SU-DHL-6 (cell line): ENCODE measurements around the gene ZMIZ1.

Source experiments
- H2AFZ ChIP-seq: fragments of 200-600 bp; sonication (generic); 2 replicates; pipeline ENCODE4 v1.6.1; 2014; ENCODE audit warnings: low read depth, mild to moderate bottlenecking, moderate library complexity, mixed read lengths, antibody characterized with exemption, low read length; ENCODE audit not compliant: severe bottlenecking
- H3F3A ChIP-seq: fragments of 200-600 bp; shearing (Covaris generic); 2 replicates; pipeline ENCODE4 v1.6.0; 2016; ENCODE audit warnings: antibody characterized with exemption, mild to moderate bottlenecking; ENCODE audit not compliant: insufficient read depth
- H3K27ac ChIP-seq: fragments of 200-600 bp; sonication (generic); 2 replicates; pipeline ENCODE4 v1.5.1; 2016; ENCODE audit warnings: low read depth, mild to moderate bottlenecking, low read length, moderate library complexity, mixed read lengths
- H3K27me3 ChIP-seq: fragments of 200-600 bp; sonication (generic), shearing (Covaris generic); 2 replicates; pipeline ENCODE4 v1.6.0; 2014; ENCODE audit warnings: mild to moderate bottlenecking, low read length
- H3K36me3 ChIP-seq: fragments of 200-600 bp; sonication (generic); 2 replicates; pipeline ENCODE4 v1.6.1; 2014; ENCODE audit warnings: mild to moderate bottlenecking, low read length, mixed read lengths
- H3K4me2 ChIP-seq: fragments of 300-600, 200-600 bp; shearing (Covaris generic), sonication (generic); 2 replicates; pipeline ENCODE4 v1.6.0; 2014; ENCODE audit warnings: low read length, low read depth, mild to moderate bottlenecking; ENCODE audit not compliant: poor library complexity, severe bottlenecking
- H3K4me3 ChIP-seq: fragments of 200-600 bp; sonication (generic); 2 replicates; pipeline ENCODE4 v1.5.1; 2014; ENCODE audit warnings: antibody characterized with exemption, low read length, mild to moderate bottlenecking, mixed read lengths; ENCODE audit not compliant: insufficient read depth, poor library complexity, severe bottlenecking
- H3K79me2 ChIP-seq: fragments of 200-600 bp; sonication (generic); 2 replicates; pipeline ENCODE4 v1.6.1; 2014; ENCODE audit warnings: mild to moderate bottlenecking, low read length, moderate library complexity; ENCODE audit not compliant: insufficient read depth
- H3K9ac ChIP-seq: fragments of 200-600 bp; sonication (generic); 2 replicates; pipeline ENCODE4 v1.7.0; 2014; ENCODE audit warnings: mild to moderate bottlenecking, low read length
- H3K9me2 ChIP-seq: fragments of 200-600 bp; sonication (generic); replicated peaks from 2 replicates; pipeline ENCODE4 v1.6.1; 2014; ENCODE audit warnings: low read length; ENCODE audit not compliant: insufficient read depth
- H3K9me3 ChIP-seq: fragments of 200-600 bp; sonication (generic); 2 replicates; pipeline ENCODE4 v1.6.1; 2014; ENCODE audit warnings: low read length, mixed read lengths; ENCODE audit not compliant: insufficient read depth
- H4K20me1 ChIP-seq: fragments of 200-600 bp; sonication (generic); 2 replicates; pipeline ENCODE4 v1.6.1; 2014; ENCODE audit warnings: low read depth, mild to moderate bottlenecking, antibody characterized with exemption, low read length, moderate library complexity, mixed read lengths
- EZH2phosphoT487 ChIP-seq: fragments of 200-600 bp; sonication (generic), shearing (Covaris generic); conservative IDR thresholded peaks from 2 replicates; pipeline ENCODE4 v1.6.1; 2018; ENCODE audit warnings: mild to moderate bottlenecking, antibody characterized with exemption, low read length, moderate library complexity, mixed read lengths
- TF ChIP-seq, protein P1 (sequence below): fragments of 200-600 bp; sonication (generic); IDR thresholded peaks from one replicate; pipeline ENCODE4 v1.5.1; 2017; ENCODE audit warnings: antibody characterized with exemption, mild to moderate bottlenecking, low read length, moderate library complexity; ENCODE audit not compliant: insufficient read depth, poor library complexity, severe bottlenecking

ZMIZ1 gene

DNA sequence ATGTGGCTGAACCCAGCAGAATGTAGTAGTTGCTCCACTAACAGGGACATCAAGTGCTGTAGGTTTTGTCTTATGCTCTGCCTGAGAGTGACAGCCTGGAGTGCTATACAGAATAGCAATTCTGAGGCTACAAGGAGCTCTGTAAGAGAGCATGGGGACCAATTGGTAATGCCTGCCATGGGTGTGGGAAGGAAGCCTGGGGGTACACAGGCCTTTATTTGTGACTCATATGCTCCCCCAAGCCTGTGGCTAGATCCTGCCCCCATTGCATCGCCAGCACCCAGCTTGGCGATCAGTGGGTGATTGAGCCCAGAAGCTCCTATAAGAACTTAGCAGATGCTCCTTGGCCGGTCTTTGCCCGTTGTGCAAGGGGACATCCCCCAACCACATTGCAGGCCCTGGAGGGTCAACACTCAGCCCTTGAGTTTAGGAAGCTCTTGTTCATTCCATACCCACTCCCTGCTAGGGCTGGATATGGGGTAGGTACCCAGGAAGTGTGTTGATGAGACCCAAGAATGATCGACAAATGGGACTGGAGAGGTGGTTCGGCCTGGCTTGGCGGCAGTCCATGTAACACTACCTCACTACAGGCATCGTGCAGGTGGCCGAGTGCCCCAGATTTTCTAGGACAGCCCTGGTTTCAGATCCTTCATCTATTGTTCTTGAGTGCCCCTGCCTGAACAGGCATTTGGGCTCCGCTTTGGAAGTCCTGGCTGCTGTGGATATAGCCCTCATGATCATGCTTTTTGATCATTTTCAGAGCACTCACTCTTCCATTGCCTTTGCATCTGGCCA is 37.7 kb downstream of the ZMIZ1 start:
- Histone ChIP-seq H3K79me2 (no peaks in the 10 kb centered on the region), H3F3A (no peaks in the 10 kb centered on the region), H4K20me1 (no peaks in the 10 kb centered on the region), H3K27me3 (no peaks in the 10 kb centered on the region), H3K4me3 (no peak overlapping the region), H2AFZ (no peak overlapping the region), H3K4me2 (no peak overlapping the region), H3K9me3 (no peaks in the 10 kb centered on the region), H3K9ac (no peak overlapping the region), H3K27ac (no peak overlapping the region), H3K9me2 (no peaks in the 10 kb centered on the region), H3K36me3 (no peaks in the 10 kb centered on the region)
- TF ChIP-seq, protein P1, sequence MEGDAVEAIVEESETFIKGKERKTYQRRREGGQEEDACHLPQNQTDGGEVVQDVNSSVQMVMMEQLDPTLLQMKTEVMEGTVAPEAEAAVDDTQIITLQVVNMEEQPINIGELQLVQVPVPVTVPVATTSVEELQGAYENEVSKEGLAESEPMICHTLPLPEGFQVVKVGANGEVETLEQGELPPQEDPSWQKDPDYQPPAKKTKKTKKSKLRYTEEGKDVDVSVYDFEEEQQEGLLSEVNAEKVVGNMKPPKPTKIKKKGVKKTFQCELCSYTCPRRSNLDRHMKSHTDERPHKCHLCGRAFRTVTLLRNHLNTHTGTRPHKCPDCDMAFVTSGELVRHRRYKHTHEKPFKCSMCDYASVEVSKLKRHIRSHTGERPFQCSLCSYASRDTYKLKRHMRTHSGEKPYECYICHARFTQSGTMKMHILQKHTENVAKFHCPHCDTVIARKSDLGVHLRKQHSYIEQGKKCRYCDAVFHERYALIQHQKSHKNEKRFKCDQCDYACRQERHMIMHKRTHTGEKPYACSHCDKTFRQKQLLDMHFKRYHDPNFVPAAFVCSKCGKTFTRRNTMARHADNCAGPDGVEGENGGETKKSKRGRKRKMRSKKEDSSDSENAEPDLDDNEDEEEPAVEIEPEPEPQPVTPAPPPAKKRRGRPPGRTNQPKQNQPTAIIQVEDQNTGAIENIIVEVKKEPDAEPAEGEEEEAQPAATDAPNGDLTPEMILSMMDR = no peak
- TF ChIP-seq EZH2phosphoT487 = no peak

DNA sequence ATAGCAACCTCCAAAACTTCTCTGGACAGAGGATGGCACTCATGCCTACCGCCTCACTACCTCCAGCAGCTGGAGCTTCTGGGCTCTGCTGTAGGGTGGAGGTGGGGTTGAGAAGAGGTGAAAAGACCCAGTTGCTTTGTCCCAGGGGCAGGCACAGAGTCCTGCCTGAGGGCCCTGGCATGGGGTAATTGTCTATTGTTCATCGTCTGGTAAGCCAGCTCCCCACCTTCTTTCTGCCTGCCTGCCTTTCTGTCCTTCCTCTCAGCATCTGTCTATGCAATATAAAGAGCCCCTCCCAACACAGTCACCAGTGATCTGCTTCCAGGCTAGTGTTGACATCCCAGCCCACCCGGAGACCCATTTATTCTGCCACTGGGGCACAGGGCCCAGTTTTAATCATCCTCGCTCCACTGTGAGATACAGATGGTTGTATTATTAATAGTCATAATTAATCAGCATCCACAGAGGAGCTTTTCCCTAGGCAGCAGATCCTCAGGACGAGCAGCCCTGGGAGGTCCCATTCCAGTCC is 39.0 kb downstream of the ZMIZ1 start:
- TF ChIP-seq EZH2phosphoT487 = no peak
- TF ChIP-seq, protein P1 = no peak
- Histone ChIP-seq H4K20me1 (no peaks in the 10 kb centered on the region), H3K4me2 (no peak overlapping the region), H3K27me3 (no peaks in the 10 kb centered on the region), H3K9me3 (no peaks in the 10 kb centered on the region), H3K9ac (no peak overlapping the region), H2AFZ (no peak overlapping the region), H3F3A (no peaks in the 10 kb centered on the region), H3K9me2 (no peaks in the 10 kb centered on the region), H3K36me3 (no peaks in the 10 kb centered on the region), H3K79me2 (no peaks in the 10 kb centered on the region), H3K27ac (no peak overlapping the region), H3K4me3 (no peak overlapping the region)

DNA sequence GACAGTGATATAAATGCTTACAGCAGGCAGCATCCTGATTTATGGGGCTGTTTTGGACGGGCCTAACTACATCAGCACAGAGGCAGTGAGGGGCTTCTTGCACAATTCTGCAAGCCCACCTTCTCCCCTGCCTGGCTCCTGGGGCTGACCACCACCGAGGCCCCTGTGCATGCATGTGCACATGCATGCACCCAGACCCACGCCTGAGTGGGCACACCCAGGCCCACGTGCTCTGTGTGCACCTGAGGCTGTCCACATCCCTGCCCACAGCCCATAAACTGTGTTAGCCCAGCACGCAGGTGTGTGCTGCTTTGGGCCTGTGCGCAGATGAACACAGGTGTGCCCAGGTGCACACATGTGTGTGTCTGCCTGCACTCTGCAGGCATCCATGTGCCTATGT is 40.0 kb downstream of the ZMIZ1 start:
- Histone ChIP-seq H3K79me2 (no peaks in the 10 kb centered on the region), H3K9me3 (no peaks in the 10 kb centered on the region), H3K4me2 (no peak overlapping the region), H3F3A (no peaks in the 10 kb centered on the region), H2AFZ (no peak overlapping the region), H3K4me3 (no peak overlapping the region), H3K36me3 (no peaks in the 10 kb centered on the region), H3K9me2 (no peaks in the 10 kb centered on the region), H4K20me1 (no peaks in the 10 kb centered on the region), H3K27me3 (no peaks in the 10 kb centered on the region), H3K9ac (no peak overlapping the region), H3K27ac (no peak overlapping the region)
- TF ChIP-seq, protein P1 = no peak
- TF ChIP-seq EZH2phosphoT487 = no peak
